KMS-11 (cell line): ENCODE measurements around the gene TMED3.

Experiments used
- H2AFZ ChIP-seq: fragments of 200-600 bp; sonication (generic); 2 replicates; pipeline ENCODE4 v1.6.1; 2016; ENCODE audit warnings: antibody characterized with exemption, mixed run types, low read depth
- H3K27ac ChIP-seq: fragments of 200-600 bp; sonication (generic); 2 replicates; pipeline ENCODE4 v1.6.1; 2016; ENCODE audit warnings: mild to moderate bottlenecking, mixed run types
- H3K27me3 ChIP-seq: fragments of 200-600 bp; sonication (generic); 2 replicates; pipeline ENCODE4 v1.6.1; 2017; ENCODE audit warnings: mild to moderate bottlenecking, low read depth, mixed run types, moderate library complexity; ENCODE audit not compliant: insufficient read depth
- H3K36me3 ChIP-seq: fragments of 200-600 bp; sonication (generic); 2 replicates; pipeline ENCODE4 v1.6.1; 2017; ENCODE audit warnings: mild to moderate bottlenecking, mixed run types; ENCODE audit not compliant: insufficient read depth
- H3K4me1 ChIP-seq: fragments of 200-600 bp; sonication (generic); 2 replicates; pipeline ENCODE4 v1.6.1; 2016; ENCODE audit warnings: mild to moderate bottlenecking, low read depth, mixed run types; ENCODE audit not compliant: poor library complexity, severe bottlenecking
- H3K4me2 ChIP-seq: fragments of 200-600 bp; sonication (generic); 2 replicates; pipeline ENCODE4 v1.7.0; 2016; ENCODE audit warnings: mild to moderate bottlenecking, mixed run types
- H3K4me3 ChIP-seq: fragments of 200-600 bp; sonication (generic); IDR thresholded peaks from 2 replicates; pipeline ENCODE4 v1.6.1; 2017; ENCODE audit warnings: low read depth, low read length, mixed read lengths; ENCODE audit not compliant: insufficient read depth
- H3K79me2 ChIP-seq: fragments of 200-600 bp; sonication (generic); 2 replicates; pipeline ENCODE4 v1.6.1; 2016; ENCODE audit warnings: low read depth, mixed run types; ENCODE audit not compliant: insufficient read depth
- H3K9ac ChIP-seq: fragments of 200-600 bp; sonication (generic); 2 replicates; pipeline ENCODE4 v1.6.1; 2016; ENCODE audit warnings: mild to moderate bottlenecking, mixed run types
- H4K20me1 ChIP-seq: fragments of 200-600 bp; sonication (generic); 2 replicates; pipeline ENCODE4 v1.6.1; 2016; ENCODE audit warnings: mild to moderate bottlenecking, mixed run types; ENCODE audit not compliant: insufficient read depth
- TF ChIP-seq, protein P1 (sequence below): fragments of 200-600 bp; sonication (generic); conservative IDR thresholded peaks from 2 replicates; pipeline ENCODE4 v1.6.1; 2017; ENCODE audit warnings: low read depth, mild to moderate bottlenecking, antibody characterized with exemption, low read length, moderate library complexity, mixed read lengths

TMED3 gene

DNA sequence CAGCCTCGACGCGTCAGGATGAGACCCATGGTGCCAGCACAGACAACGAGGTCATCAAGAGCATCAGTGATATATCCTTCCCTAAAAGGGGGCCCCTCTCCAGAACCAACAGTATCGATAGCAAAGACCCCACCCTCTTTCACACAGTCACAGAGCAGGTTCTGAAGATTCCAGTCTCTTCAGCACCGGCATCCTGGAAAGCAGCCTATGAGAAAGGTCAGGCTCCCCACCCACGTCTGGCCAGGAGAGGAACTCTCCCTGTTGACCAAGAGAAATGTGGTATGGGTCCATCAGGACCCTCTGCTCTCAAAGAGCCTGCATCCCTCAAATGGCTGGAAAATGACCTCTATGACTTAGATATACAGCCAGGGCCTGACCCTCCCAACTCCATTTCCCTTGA, 16.8 kb upstream of the TMED3 start:
- no peaks in the 10 kb centered on the region for H3K79me2 ChIP-seq
- no peaks in the 10 kb centered on the region for H4K20me1 ChIP-seq
- no peak overlapping the region for H2AFZ ChIP-seq
- H3K4me2 ChIP-seq = no peak overlapping the region
- no peak overlapping the region for H3K9ac ChIP-seq
- no peak overlapping the region for H3K4me3 ChIP-seq
- H3K27ac ChIP-seq = no peak overlapping the region
- TF ChIP-seq, protein P1, sequence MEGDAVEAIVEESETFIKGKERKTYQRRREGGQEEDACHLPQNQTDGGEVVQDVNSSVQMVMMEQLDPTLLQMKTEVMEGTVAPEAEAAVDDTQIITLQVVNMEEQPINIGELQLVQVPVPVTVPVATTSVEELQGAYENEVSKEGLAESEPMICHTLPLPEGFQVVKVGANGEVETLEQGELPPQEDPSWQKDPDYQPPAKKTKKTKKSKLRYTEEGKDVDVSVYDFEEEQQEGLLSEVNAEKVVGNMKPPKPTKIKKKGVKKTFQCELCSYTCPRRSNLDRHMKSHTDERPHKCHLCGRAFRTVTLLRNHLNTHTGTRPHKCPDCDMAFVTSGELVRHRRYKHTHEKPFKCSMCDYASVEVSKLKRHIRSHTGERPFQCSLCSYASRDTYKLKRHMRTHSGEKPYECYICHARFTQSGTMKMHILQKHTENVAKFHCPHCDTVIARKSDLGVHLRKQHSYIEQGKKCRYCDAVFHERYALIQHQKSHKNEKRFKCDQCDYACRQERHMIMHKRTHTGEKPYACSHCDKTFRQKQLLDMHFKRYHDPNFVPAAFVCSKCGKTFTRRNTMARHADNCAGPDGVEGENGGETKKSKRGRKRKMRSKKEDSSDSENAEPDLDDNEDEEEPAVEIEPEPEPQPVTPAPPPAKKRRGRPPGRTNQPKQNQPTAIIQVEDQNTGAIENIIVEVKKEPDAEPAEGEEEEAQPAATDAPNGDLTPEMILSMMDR = no peak
- no peaks in the 10 kb centered on the region for H3K27me3 ChIP-seq
- no peaks in the 10 kb centered on the region for H3K36me3 ChIP-seq
- no peaks in the 10 kb centered on the region for H3K4me1 ChIP-seq

DNA sequence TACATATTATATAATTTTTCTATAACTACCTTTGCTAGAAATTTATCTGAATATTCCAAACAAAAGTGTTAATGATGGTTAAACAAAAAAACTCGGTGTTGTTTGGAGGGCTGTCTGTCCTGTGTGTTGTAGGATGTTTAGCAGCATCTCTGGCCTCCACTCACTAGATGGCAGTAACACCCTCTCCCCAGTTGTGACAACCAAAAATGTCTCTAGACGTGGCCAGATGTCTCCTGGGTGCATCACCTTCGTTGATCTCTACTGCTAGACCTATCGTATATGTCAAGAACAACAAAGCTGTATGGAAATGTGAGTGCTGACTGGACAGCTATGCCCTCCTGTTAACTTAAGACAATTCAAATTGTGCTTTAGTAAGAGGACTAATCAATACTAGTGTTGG, 14.3 kb upstream of the TMED3 start:
- TF ChIP-seq, protein P1 = 0 out of 2 replicates have a peak, but pooled peaks have one; percentile 18
- Histone ChIP-seq H3K79me2 (no peaks in the 10 kb centered on the region), H3K27ac (no peak overlapping the region), H3K4me1 (no peaks in the 10 kb centered on the region), H4K20me1 (no peaks in the 10 kb centered on the region), H3K4me2 (no peak overlapping the region), H3K9ac (no peak overlapping the region), H3K4me3 (no peak overlapping the region), H2AFZ (0 out of 2 replicates have a peak overlapping the region, but pooled peaks have one; percentile 29), H3K27me3 (no peaks in the 10 kb centered on the region), H3K36me3 (no peaks in the 10 kb centered on the region)

DNA sequence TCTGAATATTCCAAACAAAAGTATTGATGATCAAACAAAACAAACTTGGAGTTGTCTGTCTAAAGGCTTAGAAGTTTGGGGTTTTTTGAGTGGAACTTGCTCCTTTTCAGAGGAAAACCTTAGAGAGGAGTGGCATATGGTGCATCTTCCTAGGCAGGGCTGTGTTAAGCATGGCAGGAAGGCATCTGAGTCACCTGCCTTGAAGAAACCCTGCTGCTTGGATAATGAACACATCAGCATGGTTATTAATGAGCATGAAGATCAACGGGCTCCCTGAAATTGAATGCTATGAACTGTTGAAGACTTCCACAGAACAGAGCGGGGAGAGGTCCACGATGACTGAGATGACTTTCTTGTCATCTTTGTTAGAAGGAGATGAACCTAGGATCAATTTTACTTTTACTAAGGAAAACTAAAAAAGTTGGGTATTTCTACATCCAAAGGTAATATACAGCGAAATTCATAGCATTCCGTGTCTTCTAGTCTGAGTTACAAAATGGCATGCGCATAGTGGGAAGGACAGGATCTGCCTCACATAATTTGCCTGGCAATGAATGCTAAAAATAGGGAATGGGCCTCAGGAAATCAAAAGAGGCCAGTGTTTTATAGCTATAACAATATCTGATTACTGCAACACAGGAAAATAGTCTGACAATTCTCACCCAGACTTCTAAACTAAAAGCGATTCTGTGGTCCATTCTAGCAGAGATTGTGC, 11.6 kb upstream of the TMED3 start:
- Histone ChIP-seq H3K27ac (no peak overlapping the region), H3K4me2 (no peak overlapping the region), H3K79me2 (no peaks in the 10 kb centered on the region), H3K27me3 (no peaks in the 10 kb centered on the region), H3K9ac (no peak overlapping the region), H3K4me3 (no peak overlapping the region), H3K36me3 (no peaks in the 10 kb centered on the region), H3K4me1 (no peaks in the 10 kb centered on the region), H4K20me1 (no peaks in the 10 kb centered on the region), H2AFZ (no peak overlapping the region)
- TF ChIP-seq, protein P1 = no peak

DNA sequence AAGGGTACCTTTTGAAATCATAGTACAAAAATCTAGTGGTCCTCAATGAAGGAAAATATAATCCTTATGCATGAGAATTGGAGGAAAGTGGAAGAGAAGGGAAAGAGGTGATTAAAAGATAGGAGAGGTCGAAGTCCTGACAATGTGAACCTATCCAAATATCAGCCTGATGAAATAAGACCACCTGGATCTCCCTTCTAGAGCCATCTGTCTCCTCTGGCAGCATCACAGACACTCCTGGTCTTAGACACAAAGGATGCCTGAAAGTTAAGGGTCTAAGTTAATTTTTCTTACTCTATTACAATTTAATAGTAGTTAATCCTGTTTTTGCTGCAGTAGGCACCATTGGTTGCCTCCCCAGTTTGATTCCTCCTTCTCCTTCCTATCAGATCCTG, 11.1 kb upstream of the TMED3 start:
- Histone ChIP-seq H4K20me1 (no peaks in the 10 kb centered on the region), H3K4me1 (no peaks in the 10 kb centered on the region), H3K4me2 (no peak overlapping the region), H2AFZ (no peak overlapping the region), H3K9ac (no peak overlapping the region), H3K79me2 (no peaks in the 10 kb centered on the region), H3K36me3 (no peaks in the 10 kb centered on the region), H3K27me3 (no peaks in the 10 kb centered on the region), H3K4me3 (no peak overlapping the region), H3K27ac (no peak overlapping the region)
- TF ChIP-seq, protein P1 = no peak
